SH-SY5Y (cell line): ENCODE results near the gene NAV2.

ENCODE experiments used
- GATA2 ChIP-seq: IDR thresholded peaks from 2 replicates; pipeline ENCODE4 v1.6.1; 2011; ENCODE audit warnings: mild to moderate bottlenecking, low read depth, low read length
- GATA3 ChIP-seq: IDR thresholded peaks from 2 replicates; pipeline ENCODE4 v1.6.1; 2011; ENCODE audit warnings: low read depth, mild to moderate bottlenecking, low read length, moderate library complexity

DNA sequence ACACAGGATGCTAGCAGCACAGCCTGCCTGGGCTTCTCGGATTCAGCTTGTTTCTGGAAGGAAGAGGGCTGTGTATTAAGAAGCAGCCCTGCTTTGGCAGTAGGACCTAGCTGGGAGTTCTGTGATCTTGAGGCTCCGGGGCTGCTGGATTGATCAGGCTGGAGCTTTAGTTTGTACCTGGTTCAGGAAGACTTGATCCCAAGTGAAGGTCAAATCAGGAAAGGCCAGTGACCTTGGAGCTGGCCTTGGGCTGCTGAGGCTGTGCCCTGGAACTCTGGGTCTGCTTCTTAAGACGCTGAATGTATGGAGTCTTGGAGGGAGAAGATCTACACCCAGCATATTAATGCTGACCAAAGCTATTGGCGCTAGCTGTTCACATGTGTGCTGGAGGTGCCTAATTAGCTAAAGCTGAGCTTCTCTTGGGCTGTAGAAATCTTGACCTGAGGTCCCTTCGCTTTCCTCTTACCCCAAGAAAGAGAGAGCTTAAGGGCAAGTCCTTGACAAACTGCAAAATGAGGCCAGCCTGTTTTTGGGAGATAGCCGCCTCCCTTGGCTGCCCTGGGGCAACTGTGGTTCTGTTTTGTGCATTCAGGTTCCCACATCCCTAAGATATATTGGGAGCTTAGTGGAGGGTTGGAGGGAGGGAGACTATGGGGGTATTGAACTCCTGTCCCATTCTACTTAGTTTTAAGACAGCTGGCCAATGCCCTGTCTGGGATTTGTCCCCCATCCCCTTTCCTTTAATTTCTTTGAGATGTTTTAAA, 311.7 kb downstream of the NAV2 start:
- TF ChIP-seq GATA2: no peak
- no peak for TF ChIP-seq GATA3
